Measurements from ENCODE around the gene NSMCE4A. TPM values are rescaled to one million over a fixed set of nuclear protein-coding genes. Genes with fewer than 3 reads are reported as not detected.

NSMCE4A gene
- total and polyA plus RNA-seq, 2 of the 4 experiments (the other 2 are of a cell fraction), result 13.4 to 33.2 TPM

DNA sequence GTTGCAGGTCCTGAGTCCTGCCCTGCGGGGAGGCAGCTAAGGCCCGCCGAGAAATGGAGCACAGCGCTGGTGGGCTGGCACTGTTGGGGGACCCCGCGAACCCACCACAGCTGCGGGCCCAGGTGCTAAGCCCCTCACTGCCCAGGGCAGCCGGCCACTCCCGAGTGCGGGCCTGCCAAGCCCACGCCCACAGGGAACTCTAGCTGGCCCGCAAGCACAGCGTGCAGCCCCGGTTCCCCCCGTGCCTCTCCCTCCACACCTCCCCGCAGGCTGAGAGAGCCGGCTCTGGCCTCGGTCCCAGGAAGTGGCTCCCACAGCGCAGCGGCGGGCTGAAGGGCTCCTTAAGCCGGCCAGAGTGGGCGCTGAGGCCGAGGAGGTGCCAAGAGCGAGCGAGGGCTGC, 3.5 kb upstream of the NSMCE4A start:
- intact Hi-C loops (cut with micrococcal nuclease), result no loop called here
- 96% methylated on average over 5 of the region's 26 CpGs; no CpG with 5 or more reads in 1 of the 2 experiments for WGBS, 2 experiments (ENCODE audit: extremely low coverage in 2 of 2, insufficient read length in 1 of 2)

More for the DNA sequence above, 3.5 kb upstream of the NSMCE4A start:
- POLR2A ChIA-PET (ENCODE audit: unreplicated experiment), result no interaction called here
- no peak overlapping the region for H4K5ac ChIP-seq (ENCODE audit: low read depth, low read length)
- no peak overlapping the region for H4K8ac ChIP-seq (ENCODE audit: low read depth in 2 of 2, low read length in 2 of 2)
- no peak overlapping the region for H2BK15ac ChIP-seq (ENCODE audit: low read depth, low read length)
- H2AFZ ChIP-seq (replicated peaks; ENCODE audit: low read length, poor library complexity), result no peak overlapping the region
- H3K9me1 ChIP-seq (ENCODE audit: insufficient read depth, low read length), result no peaks in the 10 kb centered on the region
- no peak overlapping the region for H2BK120ac ChIP-seq (ENCODE audit: low read depth, low read length)
- no peak overlapping the region for H2AK5ac ChIP-seq (ENCODE audit: low read depth, low read length)
- ATAC-seq (ENCODE audit: low read depth) (no peak), DNase-seq (no peak)
- in situ Hi-C loops (cut with MboI; ENCODE audit: low sequenced_read_pairs), result no loop called here
- no peaks in the 10 kb centered on the region for H3K36me3 ChIP-seq (ENCODE audit: control insufficient read depth, insufficient read depth, low read length)
- no peaks in the 10 kb centered on the region for H4K20me1 ChIP-seq (ENCODE audit: insufficient read depth, low read length)
- no peak overlapping the region for H3K27ac ChIP-seq (ENCODE audit: insufficient read depth, low read length)
- H3K18ac ChIP-seq (ENCODE audit: low read depth, low read length), result no peak overlapping the region
- TF ChIP-seq MXI1 (IDR thresholded peaks at IDR 0.05; ENCODE audit: borderline replicate concordance, low read depth, low read length) (no peak), CHD1 (IDR thresholded peaks at IDR 0.05; ENCODE audit: low read depth, low read length) (no peak), NFE2L2 (IDR thresholded peaks at IDR 0.05; ENCODE audit: low read depth, low read length) (no peak), CTCF (conservative IDR thresholded peaks at IDR 0.05; ENCODE audit: low read depth, low read length) (no peak), RFX5 (IDR thresholded peaks at IDR 0.05; ENCODE audit: low read depth, low read length) (no peak)
- TF ChIP-seq, protein P1, sequence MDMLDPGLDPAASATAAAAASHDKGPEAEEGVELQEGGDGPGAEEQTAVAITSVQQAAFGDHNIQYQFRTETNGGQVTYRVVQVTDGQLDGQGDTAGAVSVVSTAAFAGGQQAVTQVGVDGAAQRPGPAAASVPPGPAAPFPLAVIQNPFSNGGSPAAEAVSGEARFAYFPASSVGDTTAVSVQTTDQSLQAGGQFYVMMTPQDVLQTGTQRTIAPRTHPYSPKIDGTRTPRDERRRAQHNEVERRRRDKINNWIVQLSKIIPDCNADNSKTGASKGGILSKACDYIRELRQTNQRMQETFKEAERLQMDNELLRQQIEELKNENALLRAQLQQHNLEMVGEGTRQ (IDR thresholded peaks at IDR 0.05; ENCODE audit: low read depth, low read length), result no peak
- no TSS peak for BruUV-seq (replicated peaks)
- H3K9me3 ChIP-seq (ENCODE audit: control insufficient read depth, insufficient read depth, low read length), result no peaks in the 10 kb centered on the region
- 0 out of 2 replicates have a peak, but pooled peaks cover 2% of the 10 kb centered on the region for H3K4me1 ChIP-seq (ENCODE audit: control insufficient read depth, insufficient read depth, low read length)
- peaks cover under 1 to 8% of the 10 kb centered on the region in 2 experiments; a peak in 2 of 4 replicates for H3K79me1 ChIP-seq (ENCODE audit: low read depth in 1 of 2, low read length in 2 of 2)
- dilution Hi-C loops (cut with HindIII; ENCODE audit: low sequenced_read_pairs, unreplicated experiment), result no loop called here
- H3K27me3 ChIP-seq (ENCODE audit: control insufficient read depth, insufficient read depth, low read length), result no peaks in the 10 kb centered on the region
- H2BK20ac ChIP-seq (ENCODE audit: low read depth, low read length), result no peak overlapping the region
- no peak overlapping the region for H3K4ac ChIP-seq (ENCODE audit: low read depth, low read length)
- no peak overlapping the region for H3K14ac ChIP-seq (replicated peaks; ENCODE audit: low read depth, low read length)
- H3K4me2 ChIP-seq (ENCODE audit: low read depth, low read length), result no peak overlapping the region
- H2BK5ac ChIP-seq (ENCODE audit: low read depth, low read length, poor library complexity, severe bottlenecking), result no peak overlapping the region
- no peak overlapping the region for H3K56ac ChIP-seq (ENCODE audit: extremely low read depth, insufficient read depth, low read length)
- H3K4me3 ChIP-seq (ENCODE audit: insufficient read depth, low read depth, low read length), result no peak overlapping the region
- H2AK9ac ChIP-seq (replicated peaks; ENCODE audit: low read depth, low read length, poor library complexity), result no peak overlapping the region
- CTCF ChIA-PET, result no interaction called here
- no peak overlapping the region for H4K91ac ChIP-seq (ENCODE audit: insufficient read depth, low read depth, low read length)
- no peak overlapping the region for H3K9ac ChIP-seq (ENCODE audit: low read depth, low read length)
- no peak overlapping the region for H3K23ac ChIP-seq (ENCODE audit: low read depth, low read length)

Data from IMR-90 (cell line).